ENCODE data around the gene APOL4.
A peak's percentile ranks its signal among the peaks of the same experiment; 100 is the strongest.
"Not testable (repeated sequence)": the region's sequence is repeated elsewhere in the genome, so short reads cannot be mapped to it uniquely, and the experiment has no call there.

APOL4 gene

DNA sequence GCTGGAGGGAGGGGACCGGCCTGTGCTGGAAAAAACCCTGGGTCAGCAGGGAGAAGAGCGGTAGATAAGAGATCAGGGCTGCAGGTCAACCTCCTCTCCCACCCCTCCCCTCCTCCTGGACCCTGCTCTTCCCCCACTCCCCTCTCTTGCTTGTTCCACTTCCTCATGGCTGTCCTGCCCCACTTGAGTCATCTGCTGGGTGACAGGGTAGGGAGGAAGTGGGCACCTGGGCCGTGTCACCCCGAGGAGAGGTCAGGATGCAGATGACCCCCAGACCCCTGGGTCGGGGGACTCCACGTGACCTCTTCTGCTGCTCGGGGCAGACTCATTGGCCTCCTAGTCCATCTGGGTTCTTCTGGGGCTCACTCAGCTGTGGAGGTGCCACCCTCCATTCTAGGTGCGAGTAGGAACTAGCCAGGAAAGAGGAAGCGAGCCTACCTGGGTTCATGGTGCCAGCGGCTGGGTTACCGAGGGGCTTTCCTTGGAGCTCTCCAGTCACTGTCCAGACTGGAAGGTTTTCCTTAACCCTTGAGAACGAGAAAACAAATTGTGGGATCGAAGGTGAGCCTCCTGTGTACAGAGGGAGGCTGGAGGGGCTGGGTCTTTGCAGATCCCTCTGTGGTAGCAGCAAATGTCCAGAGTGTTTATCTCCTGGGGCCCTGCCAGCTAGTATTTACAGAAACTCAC lies 31.2 kb upstream of the APOL4 start:
- no peak for DNase-seq

DNA sequence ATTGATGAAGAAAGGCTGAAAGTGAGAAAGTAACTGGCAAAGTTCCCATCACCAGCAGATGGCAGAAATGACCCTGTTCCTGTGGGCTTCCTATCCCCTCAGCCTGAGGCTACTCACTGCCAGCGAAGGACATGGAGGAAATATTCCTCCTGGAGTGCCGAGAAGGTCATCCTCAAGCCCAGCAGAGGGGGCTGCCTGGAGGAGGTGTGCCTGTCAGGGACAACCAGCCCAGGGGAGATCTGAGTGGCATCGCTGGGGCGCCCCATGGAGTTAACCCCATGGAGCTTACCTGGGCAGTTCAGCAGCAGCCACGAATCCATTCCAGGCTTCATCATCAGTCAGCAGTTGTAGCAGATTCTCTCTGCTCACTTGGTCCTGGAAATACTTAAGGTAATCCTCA lies 29.4 kb upstream of the APOL4 start:
- DNase-seq = not testable (repeated sequence)

DNA sequence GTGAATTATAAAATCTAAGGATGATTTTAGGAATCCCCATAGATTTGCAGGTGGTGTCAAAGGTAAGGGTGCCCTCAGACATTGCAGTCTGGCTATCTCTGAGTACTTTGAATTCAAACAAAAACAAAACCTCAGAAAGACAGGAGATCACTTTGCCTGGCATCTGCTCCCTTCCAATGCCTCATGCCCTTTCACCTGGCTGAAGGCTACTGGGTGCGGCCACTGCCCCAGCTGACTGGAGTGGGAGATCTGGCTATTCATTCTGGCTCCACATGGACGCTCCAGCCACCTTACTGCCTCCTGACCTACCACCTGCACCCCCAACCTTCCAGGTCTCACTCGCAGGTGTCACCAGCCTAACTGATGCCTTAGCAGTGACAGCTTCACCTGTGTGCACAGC lies 28.0 kb upstream of the APOL4 start:
- DNase-seq = not testable (repeated sequence)

DNA sequence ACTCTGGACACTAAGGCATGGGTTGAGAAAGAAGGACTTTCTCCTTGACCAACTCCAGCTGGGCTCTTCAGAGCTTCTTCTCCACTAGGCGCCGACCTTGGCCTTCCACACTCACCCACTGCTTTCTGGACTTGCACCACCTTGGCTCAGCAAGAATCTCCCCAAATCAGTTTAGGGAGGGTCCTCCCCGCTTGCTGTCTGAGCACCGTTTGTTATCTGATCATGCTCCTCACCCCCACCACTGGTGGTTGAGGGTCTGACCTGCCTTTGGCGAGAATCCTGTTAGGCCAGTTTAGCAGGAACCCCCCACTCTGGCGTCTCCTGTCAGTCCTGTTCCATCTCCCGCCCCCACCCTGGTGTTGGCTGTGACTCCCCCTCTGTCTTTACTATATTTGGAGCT lies 27.3 kb upstream of the APOL4 start:
- no peak for DNase-seq

DNA sequence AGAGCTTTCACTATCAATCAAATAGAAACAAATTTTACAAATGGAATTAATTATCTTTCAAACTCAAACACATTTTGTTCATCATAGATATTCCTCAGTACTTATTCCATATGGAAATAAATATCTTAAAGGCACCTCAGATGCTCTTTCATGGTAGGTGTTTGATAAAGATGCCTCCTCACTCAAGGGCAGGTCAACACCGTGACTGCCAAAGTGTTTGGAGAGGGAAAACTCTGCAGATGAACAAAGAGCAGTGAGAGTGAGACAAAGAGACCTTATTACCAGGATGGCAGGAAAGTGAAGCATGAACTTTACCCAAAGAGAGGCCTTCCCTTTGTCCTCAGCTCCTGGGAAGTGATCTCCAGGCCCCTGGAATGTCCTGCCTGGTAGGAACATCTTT lies 26.8 kb upstream of the APOL4 start:
- DNase-seq = not testable (repeated sequence)

DNA sequence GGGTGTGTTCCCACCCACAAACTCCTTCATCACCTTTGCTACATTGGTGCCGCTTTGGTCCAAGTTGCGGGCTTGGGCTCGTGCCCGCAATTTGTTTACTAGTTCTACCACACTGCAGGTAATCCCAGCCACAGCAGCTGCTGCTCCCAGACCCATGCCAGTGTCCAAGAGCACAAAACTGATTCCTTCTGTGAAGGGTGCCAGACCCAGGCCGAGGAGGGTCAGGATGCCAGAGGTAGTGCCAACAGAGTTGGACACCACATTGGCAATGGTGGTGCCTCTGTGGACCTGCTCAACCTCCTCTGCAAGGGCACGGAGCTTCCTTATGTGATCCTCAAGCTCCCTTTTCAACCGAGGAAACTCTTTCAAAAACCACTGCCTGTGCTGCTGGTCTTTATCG lies 26.2 kb upstream of the APOL4 start:
- no peak for DNase-seq

DNA sequence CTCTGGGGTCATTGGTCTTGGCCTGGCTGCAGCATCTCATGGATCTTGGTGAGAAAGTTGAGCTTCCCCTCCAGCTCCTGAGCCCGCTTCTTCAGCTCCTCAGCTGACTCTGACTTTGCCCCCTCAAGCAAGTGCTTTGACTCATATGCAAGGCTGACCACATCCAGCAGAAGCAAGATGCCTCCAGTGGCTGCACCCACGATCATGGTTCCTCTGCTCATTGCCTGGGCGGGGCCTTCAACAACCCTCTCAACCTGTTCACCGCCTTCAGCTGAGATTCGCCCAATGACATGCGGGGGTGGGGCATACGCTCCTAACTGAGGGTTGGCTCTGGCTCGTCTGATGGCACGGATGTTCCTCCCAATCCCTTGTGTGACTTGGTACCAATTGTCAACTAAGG lies 25.8 kb upstream of the APOL4 start:
- no peak for DNase-seq

DNA sequence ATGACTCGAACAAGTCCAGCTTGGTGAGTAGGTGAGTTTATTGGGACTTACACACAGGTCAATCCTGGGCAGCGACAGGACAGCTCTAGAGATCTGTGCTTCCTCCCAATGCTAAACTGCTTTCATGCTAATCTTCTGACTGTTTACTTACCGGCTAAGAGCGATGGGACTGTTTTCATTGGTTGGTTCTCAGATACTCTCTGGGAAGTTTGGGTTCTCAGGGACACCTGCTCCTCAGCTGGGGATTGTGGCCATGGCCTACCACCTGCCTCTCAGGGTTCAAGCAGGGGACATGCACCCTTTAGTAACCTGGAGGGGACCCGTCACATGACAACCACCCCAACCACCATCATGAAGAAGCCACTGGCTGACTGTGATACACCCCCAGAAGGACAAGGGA lies 24.6 kb upstream of the APOL4 start:
- DNase-seq = no peak

DNA sequence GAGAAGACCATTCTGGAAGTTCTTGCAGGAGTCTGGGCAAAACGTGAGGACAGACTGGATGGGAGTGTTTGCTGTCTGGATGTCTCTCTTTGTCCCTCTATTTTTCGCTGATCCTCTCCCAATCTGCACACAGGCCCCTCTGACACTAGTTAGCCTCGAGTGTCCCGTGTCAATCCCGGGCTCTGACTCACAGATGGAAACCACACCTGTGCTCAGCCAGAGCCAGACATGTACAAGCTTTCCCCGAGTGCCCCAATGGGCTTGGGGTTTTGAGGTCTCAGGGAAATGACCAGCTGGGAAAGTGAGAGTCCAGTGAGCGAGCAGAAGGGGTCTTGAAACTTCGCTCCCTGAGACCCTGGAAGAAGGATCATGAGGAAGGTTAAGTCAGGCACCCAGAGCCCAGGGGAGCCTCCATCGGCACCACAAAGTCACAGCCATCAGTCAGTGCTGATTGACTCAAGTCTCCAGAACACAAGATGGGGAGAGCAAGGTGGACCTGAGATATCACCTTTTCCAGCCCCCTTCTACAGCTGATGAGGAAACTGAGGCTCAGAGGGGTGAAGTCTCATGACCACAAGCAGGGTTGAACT lies 23.8 kb upstream of the APOL4 start:
- DNase-seq = no peak

DNA sequence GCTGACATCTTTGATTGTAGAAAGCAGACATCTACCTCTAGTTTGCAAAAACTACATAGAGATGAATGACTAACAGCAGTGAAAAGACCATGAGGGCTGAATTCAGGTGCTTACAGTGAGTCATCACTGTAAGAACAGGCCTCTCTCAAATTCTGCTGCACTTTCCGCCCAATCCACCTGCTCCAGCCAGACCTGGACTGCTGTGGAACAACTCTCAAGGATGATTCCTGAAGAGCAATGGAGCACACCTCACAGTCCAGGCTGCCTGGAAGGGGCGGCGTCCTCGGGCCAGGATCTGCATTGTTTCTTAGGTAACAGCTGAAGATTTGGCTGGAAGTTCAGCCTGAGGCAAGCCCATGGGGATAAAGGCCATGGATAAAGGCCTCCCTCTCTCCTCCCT lies 22.6 kb upstream of the APOL4 start:
- no peak for DNase-seq

DNA sequence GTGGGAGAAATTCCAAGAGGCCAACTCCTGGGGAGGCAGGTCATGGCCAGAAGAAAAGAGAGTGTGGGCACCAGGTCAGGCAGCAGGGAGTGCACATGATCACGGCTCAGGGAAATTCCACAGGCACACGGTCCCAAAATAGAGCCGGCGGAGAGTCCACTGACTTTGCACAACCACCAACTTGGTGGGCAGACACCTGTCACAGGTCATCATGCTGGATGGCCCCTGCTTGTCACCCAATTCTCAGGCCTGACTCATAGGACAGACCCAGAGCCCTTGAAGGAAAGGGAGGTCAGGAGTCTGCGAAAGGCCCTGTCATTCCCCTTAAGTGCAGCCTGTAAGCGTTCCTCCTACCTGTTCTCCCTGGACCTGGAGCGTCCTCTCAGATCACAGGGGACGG lies 21.9 kb upstream of the APOL4 start:
- no peak for DNase-seq

DNA sequence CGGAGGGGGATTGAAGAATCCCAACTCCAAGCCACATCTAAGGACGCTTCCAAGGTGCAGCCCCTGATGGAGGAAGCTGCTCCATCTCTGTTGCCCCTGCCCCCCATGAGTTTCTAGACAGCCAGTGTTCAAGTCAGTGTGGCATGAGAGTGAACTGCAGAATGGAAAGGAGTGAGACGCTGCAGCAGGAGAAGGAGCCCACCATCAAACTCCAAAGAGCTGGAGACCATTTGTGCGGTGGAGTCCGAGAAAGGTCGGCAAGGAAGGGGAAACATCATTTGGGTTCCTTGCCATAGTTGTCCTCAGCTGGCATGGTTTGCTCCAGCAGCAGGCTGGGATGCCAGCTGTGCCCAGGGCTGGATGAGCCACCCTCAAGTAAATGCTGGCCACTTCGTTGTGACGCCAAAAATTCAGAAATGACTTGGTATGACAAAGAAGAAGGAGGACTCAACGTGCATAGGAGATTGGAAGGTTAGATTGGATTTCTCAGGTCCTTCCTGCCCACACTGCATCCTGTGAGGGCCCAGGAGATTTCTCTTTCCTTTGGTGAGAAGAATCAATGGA lies 21.4 kb upstream of the APOL4 start:
- DNase-seq = no peak

DNA sequence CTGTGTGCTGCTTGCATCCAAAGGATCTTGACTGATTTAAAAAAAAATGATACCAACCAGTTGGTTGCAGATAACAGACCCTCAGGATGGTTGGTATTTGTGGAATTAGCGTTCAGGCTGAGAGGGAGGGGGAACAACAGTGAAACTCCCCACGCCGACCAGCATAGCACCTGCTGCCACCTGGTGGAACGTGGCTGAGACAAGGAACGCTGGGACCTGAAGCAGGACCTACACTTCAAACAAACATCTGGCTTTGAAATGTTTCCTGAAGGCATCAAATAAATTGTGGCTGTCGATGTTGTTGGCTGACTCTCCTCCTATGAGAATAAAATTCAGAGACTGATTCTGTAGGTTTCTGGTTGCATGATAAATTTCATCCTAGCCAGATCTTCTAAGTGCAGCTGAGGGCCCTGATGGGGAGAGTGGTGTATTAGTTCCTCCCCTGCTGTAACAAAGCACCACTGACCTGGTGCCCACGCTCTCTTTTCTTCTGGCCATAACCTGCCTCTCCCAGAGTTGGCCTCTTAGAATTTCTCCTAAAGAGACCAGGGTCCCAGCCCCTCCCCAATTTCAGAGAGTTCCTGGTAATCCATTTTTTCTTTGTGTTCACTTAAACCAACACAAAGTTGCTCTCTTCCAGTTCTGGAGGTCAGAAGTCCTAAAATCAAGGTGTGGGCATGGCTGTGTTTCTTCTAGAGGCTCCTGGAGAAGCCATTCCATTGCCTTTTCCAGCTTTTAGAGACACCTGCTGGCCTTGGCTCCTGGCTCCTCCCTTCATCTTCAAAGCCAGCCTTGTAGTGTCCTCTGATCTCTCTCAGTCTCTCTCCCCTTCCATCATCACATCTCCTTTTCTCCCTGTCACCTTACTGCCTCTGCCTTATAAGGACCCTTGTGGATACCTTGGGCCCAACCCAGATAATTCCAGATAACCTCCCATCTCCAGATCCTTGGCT lies 20.5 kb upstream of the APOL4 start:
- DNase-seq = peak in 14 of 56 donors; percentile 8 to 63 (median 24)

DNA sequence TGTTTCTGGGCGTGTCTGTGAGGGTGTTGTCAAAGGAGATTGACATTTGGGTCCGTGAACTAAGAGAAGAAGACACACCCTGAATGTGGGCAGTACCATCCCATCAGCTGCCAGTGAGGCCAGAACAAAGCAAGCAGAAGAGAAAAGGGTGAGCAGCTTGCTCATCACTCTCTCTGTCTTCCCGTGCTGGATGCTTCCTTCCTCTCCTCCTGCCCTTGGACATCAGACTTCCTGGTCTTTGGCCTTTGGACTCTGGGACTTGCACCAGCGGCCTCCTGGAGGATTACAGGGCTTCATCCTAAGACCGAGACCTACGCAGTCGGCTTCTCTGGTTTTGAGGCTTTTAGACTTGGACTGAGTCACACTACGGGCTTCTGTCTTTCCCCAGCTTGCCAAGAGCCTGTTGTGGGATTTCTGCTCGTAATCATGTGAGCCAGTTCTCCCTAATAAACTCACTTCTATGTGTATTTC lies 18.9 kb upstream of the APOL4 start:
- peak in 2 of 56 donors; percentile 25 to 37 for DNase-seq

DNA sequence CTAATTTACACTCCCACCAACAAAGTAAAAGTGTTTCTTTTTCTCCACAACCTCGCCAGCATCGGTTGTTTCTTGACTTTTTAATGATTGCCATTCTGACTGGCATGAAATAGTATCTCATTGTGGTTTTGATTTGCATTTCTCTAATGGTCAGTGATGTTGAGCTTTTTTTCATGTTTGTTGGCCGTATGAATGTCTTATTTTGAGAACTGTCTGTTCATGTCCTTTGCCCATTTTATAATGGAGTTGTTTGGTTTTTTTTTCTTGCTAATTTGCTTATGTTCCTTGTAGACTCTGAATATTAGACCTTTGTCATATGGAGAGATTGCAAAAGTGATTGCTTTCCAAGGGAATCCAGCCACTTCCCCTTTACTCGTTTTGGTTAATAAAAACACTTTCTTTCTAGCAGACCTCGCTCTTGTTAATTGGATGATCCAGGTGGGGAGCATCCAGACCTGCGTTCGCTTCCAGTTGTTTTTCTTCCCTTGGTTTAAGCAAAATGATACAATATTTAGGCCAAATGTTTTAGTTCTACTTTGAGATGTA lies 17.1 kb upstream of the APOL4 start:
- DNase-seq = no peak

DNA sequence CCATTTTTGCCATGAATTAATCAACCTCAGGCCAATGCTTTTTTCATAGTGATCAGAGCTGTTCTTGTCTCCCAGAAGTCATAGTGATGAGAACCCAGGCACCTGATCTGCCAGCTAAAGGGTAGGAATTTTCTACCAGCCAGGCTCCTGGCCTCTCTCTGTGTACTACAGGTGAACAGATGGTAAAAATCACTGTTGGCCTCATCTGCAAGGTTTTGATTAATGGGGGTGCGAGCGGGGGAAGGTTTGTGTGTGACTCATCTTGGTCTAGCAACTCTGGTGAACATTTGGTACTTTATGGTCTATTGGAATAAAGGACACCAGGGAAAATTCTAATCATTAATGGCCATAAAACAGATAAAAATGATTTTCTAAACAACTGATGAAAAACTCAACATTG lies 14.4 kb upstream of the APOL4 start:
- no peak for DNase-seq

DNA sequence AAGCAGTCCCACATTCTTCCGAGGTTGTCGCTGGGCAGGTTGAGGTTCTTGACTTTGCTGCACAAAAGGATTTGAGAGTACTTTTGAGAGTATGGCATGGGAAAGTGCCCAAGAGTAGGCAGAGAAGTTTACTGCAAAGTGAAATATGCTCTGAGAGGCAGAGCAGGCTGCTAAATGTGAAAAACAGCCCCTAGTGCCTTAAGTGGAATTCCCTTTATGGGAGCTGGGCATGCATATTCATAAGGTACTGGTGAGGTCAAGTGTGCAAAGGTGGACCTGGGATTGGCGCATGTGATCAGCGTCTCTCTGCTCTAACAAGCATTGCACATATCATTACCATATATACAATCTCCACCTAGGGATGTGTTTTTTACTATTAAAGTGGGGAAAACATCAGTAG lies 12.0 kb upstream of the APOL4 start:
- DNase-seq = no peak

DNA sequence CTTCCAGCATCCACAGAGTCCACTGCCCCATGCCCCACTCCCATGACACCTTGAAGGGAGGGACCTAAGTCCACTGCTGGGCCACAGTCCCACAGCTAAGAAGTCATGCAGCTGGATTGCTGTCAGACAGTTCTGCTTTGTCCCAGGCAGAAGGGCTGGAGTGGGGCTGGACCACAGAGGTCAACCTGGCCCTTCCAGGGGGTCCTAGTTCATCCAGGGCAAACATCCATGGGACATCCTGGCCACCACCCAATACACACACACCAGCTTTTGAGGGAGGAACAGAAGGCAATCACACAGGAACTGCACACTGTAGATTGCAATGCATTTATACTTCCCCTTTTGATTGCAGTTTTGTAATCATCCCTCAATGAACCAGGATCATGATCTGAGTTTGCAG lies 11.3 kb upstream of the APOL4 start:
- DNase-seq = no peak

DNA sequence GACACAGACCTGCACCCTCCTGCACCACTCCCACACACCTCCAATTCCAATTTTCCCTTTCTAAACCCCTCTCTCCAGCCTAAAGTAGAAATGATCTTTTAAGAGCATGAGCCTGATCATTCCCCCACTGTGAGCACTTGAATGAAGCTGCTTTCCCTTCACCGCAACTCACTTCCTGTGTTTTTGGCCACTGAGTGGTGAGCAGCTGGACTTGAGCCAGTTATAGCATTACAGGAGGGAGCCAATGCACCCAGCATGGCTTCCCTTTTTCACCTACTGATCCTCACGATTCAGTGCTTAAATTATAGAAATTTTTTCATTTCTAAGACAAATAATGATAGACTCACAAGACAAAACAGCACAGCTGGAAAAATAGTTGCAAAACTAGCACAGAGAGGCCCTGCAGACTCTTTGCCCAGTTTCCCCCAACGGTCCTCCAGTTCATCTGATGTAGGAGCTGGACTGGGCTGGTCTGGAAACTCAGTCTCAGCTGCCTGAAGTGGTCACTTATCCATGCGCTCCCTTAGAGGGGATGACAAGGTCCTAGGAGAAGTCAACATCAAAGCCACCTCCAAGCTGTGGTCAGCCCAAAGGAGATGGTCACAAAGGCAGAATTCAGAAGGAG lies 9.7 kb upstream of the APOL4 start:
- DNase-seq = peak in 2 of 56 donors; percentile 5 to 15

DNA sequence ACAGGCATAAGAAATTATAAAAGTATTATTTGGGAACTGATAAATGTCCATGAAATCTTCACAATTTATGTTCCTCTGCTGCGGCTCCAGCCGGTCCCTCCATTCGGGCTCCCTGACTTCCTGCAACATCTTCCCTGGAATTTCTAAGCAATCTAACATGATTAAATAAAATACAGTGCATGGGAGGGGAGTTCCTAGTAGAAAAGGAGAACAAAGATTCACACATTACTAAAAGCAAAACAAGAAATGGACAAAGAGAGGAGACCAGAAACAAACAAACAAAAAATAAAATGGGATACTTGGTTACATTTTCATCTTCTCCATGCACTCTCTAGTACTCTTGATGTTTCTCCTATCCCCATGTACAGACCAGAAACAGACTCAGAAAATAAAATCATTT lies 8.6 kb upstream of the APOL4 start:
- no peak for DNase-seq

DNA sequence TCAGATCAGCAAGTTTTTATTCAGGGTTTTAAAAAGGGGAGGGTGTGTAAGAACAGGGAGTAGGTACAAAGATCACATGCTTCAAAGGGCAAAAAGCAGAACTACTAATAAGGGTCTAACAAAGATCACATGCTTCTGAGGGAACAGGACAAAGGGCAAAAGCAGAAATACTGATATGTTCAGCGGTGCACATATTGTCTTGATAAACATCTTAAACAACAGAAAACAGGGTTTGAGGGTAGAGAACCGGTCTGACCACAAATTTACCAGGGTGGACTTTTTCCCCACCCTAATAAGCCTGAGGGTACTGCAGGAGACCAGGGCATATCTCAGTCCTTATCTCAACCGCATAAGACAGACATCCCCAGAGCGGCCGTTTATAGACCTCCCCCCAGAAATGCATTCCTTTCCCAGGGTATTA lies 7.9 kb upstream of the APOL4 start:
- DNase-seq = not testable (repeated sequence)
